OCI-LY3 (cell line): ENCODE results near the gene SLC24A5.

ENCODE experiments used
- H2AFZ ChIP-seq: fragments of 200-600, 300-600 bp; shearing (Covaris generic); 2 replicates; pipeline ENCODE4 v1.6.0; 2014; ENCODE audit warnings: antibody characterized with exemption, low read depth, low read length
- H3K27ac ChIP-seq: fragments of 200-600, 300-600 bp; sonication (generic); 2 replicates; pipeline ENCODE4 v1.5.1; 2014; ENCODE audit warnings: mild to moderate bottlenecking, low read length, moderate library complexity, mixed read lengths
- H3K27me3 ChIP-seq: fragments of 200-600, 300-600 bp; sonication (generic); 2 replicates; pipeline ENCODE4 v1.6.1; 2014; ENCODE audit warnings: low read depth, low read length, mixed read lengths
- H3K36me3 ChIP-seq: fragments of 200-600, 300-600 bp; sonication (generic); replicated peaks from 2 replicates; pipeline ENCODE3; 2014; ENCODE audit warnings: low read depth, low read length, mixed read lengths
- H3K4me1 ChIP-seq: fragments of 300-600, 200-600 bp; sonication (generic); 2 replicates; pipeline ENCODE4 v1.6.1; 2014; ENCODE audit warnings: low read length, mixed read lengths
- H3K4me2 ChIP-seq: fragments of 200-600, 300-600 bp; sonication (generic); 2 replicates; pipeline ENCODE4 v1.6.1; 2014; ENCODE audit warnings: low read length, mixed read lengths
- H3K4me3 ChIP-seq: fragments of 300-600, 200-600 bp; sonication (generic); 2 replicates; pipeline ENCODE4 v1.5.1; 2014; ENCODE audit warnings: antibody characterized with exemption, mild to moderate bottlenecking, low read length, moderate library complexity
- H3K79me2 ChIP-seq: fragments of 300-600, 200-600 bp; shearing (Covaris generic); 2 replicates; pipeline ENCODE4 v1.6.1; 2014; ENCODE audit warnings: mild to moderate bottlenecking, low read length, mixed read lengths
- H3K9ac ChIP-seq: fragments of 300-600, 200-600 bp; shearing (Covaris generic); 2 replicates; pipeline ENCODE4 v1.6.0; 2014; ENCODE audit warnings: mild to moderate bottlenecking, low read length, moderate library complexity
- H3K9me3 ChIP-seq: fragments of 200-600, 300-600 bp; shearing (Covaris generic); 2 replicates; pipeline ENCODE4 v1.6.1; 2014; ENCODE audit warnings: low read length, mixed read lengths; ENCODE audit not compliant: insufficient read depth
- H4K20me1 ChIP-seq: fragments of 200-600, 300-600 bp; sonication (generic); 2 replicates; pipeline ENCODE4 v1.6.1; 2016; ENCODE audit warnings: low read length, mixed read lengths; ENCODE audit not compliant: insufficient read depth
- EZH2phosphoT487 ChIP-seq: fragments of 200-600 bp; shearing (Covaris generic); IDR thresholded peaks from 2 replicates; pipeline ENCODE4 v1.6.1; 2018; ENCODE audit warnings: antibody characterized with exemption, mixed run types, low read depth
- TF ChIP-seq, protein P1 (sequence below): fragments of 200-600, 300-600 bp; sonication (generic); IDR thresholded peaks from 2 replicates; pipeline ENCODE4 v1.5.1; 2014; ENCODE audit warnings: antibody characterized with exemption, low read length, low read depth

SLC24A5 gene

GRCh38 chr15:48105936-48106335 is 14.9 kb upstream of the SLC24A5 start:
- Histone ChIP-seq H3K4me1 (no peaks in the 10 kb centered on the region), H3K4me2 (no peak overlapping the region), H3K27ac (no peak overlapping the region), H3K27me3 (peaks cover 45% of the 10 kb centered on the region), H3K9ac (no peak overlapping the region), H4K20me1 (no peaks in the 10 kb centered on the region), H3K9me3 (no peaks in the 10 kb centered on the region), H3K4me3 (no peak overlapping the region), H3K79me2 (no peaks in the 10 kb centered on the region), H3K36me3 (no peaks in the 10 kb centered on the region), H2AFZ (no peak overlapping the region)
- TF ChIP-seq, protein P1, sequence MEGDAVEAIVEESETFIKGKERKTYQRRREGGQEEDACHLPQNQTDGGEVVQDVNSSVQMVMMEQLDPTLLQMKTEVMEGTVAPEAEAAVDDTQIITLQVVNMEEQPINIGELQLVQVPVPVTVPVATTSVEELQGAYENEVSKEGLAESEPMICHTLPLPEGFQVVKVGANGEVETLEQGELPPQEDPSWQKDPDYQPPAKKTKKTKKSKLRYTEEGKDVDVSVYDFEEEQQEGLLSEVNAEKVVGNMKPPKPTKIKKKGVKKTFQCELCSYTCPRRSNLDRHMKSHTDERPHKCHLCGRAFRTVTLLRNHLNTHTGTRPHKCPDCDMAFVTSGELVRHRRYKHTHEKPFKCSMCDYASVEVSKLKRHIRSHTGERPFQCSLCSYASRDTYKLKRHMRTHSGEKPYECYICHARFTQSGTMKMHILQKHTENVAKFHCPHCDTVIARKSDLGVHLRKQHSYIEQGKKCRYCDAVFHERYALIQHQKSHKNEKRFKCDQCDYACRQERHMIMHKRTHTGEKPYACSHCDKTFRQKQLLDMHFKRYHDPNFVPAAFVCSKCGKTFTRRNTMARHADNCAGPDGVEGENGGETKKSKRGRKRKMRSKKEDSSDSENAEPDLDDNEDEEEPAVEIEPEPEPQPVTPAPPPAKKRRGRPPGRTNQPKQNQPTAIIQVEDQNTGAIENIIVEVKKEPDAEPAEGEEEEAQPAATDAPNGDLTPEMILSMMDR: no peak
- no peak for TF ChIP-seq EZH2phosphoT487

- Histone ChIP-seq H2AFZ (no peak overlapping the region), H3K36me3 (no peaks in the 10 kb centered on the region), H3K9me3 (no peaks in the 10 kb centered on the region), H4K20me1 (no peaks in the 10 kb centered on the region), H3K9ac (no peak overlapping the region), H3K27me3 (peaks cover 38% of the 10 kb centered on the region), H3K4me2 (no peak overlapping the region), H3K4me3 (no peak overlapping the region), H3K4me1 (no peaks in the 10 kb centered on the region), H3K79me2 (no peaks in the 10 kb centered on the region), H3K27ac (no peak overlapping the region)
- TF ChIP-seq EZH2phosphoT487: no peak
- TF ChIP-seq, protein P1: no peak
Observed at GRCh38 chr15:48109212-48109611, 11.6 kb upstream of the SLC24A5 start.

DNA sequence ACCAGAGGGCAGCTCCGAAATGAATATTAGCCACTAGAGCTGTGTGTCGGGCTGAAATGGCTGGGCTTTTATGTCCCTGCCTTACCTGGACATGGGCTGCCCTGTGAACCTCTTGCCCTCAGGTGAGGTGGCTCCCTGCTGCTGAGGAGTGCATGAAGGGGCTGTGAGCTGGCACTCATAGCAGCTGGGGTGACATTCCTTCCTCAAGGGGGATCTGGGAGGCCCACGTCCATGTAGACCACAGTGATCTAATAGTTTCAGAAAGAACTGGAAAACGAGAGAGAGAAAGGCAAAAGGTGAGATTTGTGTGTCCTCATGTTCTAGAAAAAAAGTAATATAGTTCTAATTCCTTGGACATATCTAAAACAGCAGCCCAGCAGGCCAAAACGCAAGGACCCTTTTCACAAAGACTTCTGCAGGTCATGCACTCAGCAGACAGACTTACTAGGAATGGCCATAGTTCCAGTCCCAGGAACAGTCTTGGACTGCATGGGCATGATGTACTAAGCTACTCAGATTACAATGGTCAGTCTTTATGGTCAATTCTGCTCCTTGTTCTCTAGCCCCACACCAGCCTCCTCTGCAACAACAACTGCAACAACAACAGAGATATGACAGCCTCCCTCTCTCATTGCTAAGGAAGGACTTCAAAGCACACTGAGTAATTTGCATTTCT is 10.8 kb upstream of the SLC24A5 start:
- TF ChIP-seq, protein P1: no peak
- no peak for TF ChIP-seq EZH2phosphoT487
- H3K4me2 ChIP-seq: no peak overlapping the region
- H3K27ac ChIP-seq: no peak overlapping the region
- no peak overlapping the region for H3K4me3 ChIP-seq
- no peaks in the 10 kb centered on the region for H4K20me1 ChIP-seq
- no peak overlapping the region for H2AFZ ChIP-seq
- H3K4me1 ChIP-seq: no peaks in the 10 kb centered on the region
- H3K9ac ChIP-seq: no peak overlapping the region
- no peaks in the 10 kb centered on the region for H3K36me3 ChIP-seq
- H3K27me3 ChIP-seq: peaks cover 34% of the 10 kb centered on the region
- no peaks in the 10 kb centered on the region for H3K9me3 ChIP-seq
- H3K79me2 ChIP-seq: no peaks in the 10 kb centered on the region

DNA sequence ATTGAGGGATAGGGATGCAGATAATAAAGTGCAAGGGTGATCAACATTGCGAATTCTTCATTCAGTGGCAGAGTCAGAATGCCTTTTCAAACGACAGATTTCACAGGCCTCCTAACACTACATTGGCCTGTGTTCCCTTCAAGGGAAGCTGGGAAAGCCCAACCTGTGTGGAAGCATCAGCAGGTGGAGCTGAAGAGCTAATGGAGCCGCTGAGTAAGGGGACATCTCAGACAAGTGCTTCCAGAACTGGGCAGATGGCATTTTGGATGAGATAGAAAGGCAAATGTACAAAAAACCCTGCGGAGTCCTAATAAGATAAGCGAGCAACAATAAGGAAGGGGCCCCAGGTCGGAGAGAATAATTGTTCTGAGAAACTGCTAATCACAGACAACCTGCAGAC is 8.5 kb upstream of the SLC24A5 start:
- Histone ChIP-seq H3K79me2 (no peaks in the 10 kb centered on the region), H3K27me3 (peaks cover 20% of the 10 kb centered on the region), H2AFZ (no peak overlapping the region), H3K4me3 (no peak overlapping the region), H3K36me3 (no peaks in the 10 kb centered on the region), H3K9ac (no peak overlapping the region), H3K4me1 (no peaks in the 10 kb centered on the region), H4K20me1 (no peaks in the 10 kb centered on the region), H3K27ac (no peak overlapping the region), H3K9me3 (no peaks in the 10 kb centered on the region), H3K4me2 (no peak overlapping the region)
- TF ChIP-seq, protein P1: peak; percentile 51
- no peak for TF ChIP-seq EZH2phosphoT487
